Endometrium (tissue), 2 donors: ENCODE data around the gene CNNM1.

Source experiments
- FAIRE-seq: peaks from 2 replicates; lab custom pipeline; 2012; peaks lifted over from hg19 to GRCh38; lab: Jason Lieb, UNC
- donor health status: control.
- donor health status: control.

The CNNM1 gene

GRCh38 chr10:99337901-99338300 is 8.7 kb downstream of the CNNM1 start:
- no peak for FAIRE-seq

DNA sequence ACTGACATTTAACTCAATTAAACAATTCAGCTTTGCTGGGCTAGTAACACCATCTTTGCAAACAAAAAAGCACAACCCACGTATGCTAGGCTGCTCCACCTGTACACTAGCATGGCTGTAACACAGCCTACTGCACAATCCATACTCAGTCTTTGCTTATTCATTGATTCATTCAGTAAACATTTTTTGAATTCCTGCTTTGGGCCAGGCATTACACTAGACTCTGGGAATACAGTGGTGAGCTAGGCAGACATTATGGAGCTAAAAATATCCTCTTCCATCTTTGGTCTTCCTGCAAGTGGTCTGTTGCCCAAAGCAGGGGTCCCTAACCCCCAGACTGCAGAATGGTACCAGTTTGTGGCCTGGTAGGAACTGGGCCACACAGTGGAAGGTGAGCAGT is 9.9 kb downstream of the CNNM1 start:
- no peak for FAIRE-seq

GRCh38 chr10:99339563-99340047 is 10.4 kb downstream of the CNNM1 start:
- no peak for FAIRE-seq

DNA sequence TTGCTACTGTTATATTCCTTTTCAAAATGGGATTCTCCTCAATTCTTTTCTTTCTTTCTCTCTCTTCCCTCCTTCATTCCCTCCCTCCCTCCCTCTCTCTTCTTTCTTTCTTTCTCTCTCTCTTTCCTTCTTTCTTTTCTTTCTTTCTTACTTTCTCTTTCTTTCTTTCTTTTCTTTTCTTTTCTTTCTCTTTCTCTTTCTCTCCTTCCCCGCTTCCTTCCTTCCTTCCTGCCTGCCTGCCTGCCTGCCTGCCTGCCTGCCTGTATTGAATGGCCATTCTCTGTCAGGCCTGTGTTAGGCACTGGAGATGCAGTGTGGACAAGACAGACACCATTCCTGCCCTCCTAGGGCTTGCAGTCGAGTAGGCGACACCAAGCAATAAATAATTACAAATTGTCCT is 11.5 kb downstream of the CNNM1 start:
- no peak for FAIRE-seq

GRCh38 chr10:99341248-99341647 is 12.1 kb downstream of the CNNM1 start:
- no peak for FAIRE-seq

- FAIRE-seq: no peak
These were observed 12.8 kb downstream of the CNNM1 start for GRCh38 chr10:99341860-99342490.

DNA sequence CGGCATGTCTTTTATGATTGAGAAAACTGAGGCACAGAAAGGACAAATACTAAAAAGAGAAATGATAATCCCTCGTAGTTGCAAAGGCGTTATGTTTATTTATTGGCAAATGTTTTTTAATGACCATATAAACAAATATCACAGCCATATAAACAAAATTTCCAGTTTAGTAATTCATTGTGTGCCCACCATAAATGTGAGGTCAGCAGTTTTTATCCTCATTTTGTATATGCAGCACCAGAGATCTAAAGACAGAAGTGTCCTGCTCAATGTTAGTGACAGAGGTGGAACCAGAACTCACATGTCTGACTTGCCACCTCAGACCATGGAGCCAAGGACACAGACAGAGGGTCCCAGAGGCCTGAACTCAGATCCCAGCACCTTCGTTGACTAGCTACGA is 14.1 kb downstream of the CNNM1 start:
- FAIRE-seq: no peak

- FAIRE-seq: no peak
These were observed 15.6 kb downstream of the CNNM1 start for GRCh38 chr10:99344715-99345114.

DNA sequence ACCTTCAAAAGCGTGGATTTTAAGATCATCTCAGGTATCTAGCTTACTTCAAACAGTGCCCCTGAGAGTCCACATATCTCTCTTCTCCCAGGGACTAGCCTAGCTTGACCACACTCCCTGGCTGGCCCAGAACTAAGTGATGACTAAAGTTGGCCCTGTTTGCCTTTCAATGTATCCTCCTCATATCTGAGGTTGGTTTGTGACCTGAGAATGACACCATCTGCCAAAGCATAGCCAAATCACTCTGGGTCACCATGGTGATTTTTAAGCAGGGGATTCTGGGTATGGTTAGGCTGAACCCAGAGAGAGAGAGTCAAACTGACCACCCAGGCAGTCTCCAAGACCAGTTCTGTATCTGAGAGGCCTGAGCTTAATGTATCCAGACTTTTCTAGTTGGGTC is 16.2 kb downstream of the CNNM1 start:
- FAIRE-seq: no peak

DNA sequence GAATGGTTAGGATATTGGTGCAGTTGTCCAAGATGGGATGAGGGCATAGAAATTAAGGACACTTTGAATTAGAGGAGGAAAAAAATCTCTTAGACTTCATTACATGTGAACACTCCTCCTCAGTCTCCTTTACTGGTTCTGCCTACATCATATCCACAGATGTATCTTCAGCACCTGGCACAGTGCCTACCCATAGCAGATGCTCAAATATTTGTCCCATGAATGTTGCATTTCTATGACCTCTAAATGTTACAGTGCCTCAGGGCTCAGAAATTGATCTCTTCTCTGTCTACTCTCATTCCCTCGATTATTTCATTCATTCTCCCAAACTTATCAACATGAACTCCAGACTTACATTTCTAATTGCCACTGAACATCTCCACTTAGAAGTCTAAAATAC is 17.1 kb downstream of the CNNM1 start:
- no peak for FAIRE-seq

DNA sequence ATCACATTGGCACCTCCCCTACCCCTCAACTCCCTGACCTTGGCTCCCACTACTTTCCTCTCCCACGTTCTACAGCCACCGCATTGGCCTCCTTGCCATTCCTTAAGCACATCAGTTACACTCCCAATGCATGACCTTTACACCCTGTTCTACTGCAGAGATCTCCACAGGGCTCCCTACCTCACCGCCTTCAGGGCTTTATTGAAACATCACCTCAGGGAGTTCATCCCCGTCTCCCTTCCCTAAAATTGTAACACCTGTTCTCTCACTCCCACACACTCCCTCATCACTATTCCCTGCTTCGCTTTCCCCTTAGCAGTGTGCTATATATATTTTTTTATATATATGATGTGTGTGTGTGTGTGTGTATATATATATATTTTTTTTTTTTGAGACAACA is 18.5 kb downstream of the CNNM1 start:
- FAIRE-seq: no peak

- no peak for FAIRE-seq
These were observed 24.0 kb downstream of the CNNM1 start for GRCh38 chr10:99353182-99353581.

DNA sequence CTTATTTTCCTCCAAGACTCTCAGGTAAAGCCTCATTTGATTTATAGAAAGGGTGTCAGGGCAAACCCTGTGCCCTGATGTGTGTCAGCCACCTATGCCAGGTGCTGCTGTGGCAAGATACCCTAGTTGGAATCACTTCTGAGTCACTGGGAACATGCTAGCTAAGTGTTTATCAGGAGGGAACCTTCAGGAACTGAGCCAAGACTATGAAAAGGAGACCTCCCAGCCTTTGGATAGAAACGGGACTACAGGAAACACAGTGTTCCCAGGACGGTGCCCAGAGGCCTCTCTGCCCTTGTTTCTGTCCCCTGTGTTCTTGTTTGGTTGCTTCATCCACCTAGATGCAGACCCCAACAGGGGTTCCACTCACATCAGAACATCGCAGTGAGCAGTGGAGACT is 28.5 kb downstream of the CNNM1 start:
- no peak for FAIRE-seq

DNA sequence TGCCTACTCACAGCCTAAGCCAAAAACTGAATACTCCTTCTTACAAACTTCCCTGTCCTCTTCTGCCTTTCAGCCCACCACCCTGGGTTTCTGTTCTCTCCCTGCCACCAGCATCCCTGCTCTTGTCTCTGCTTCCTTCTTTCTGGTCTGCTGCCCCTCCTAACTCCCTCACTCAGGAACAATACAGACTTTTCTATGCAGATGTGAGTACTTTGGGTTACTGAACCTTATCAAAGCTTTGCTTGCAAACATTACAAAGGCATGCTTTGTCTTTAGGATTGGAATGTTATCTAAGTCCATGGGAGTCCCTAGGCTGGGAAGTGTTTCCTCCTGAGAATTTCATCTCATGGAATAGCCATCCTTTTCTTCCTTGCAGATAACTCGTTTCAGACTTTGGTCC is 28.9 kb downstream of the CNNM1 start:
- FAIRE-seq: no peak

GRCh38 chr10:99360934-99361333 is 31.8 kb downstream of the CNNM1 start:
- no peak for FAIRE-seq

- no peak for FAIRE-seq
These were observed 35.0 kb downstream of the CNNM1 start for GRCh38 chr10:99364125-99364524.

GRCh38 chr10:99365311-99365710 is 36.2 kb downstream of the CNNM1 start:
- FAIRE-seq: no peak

DNA sequence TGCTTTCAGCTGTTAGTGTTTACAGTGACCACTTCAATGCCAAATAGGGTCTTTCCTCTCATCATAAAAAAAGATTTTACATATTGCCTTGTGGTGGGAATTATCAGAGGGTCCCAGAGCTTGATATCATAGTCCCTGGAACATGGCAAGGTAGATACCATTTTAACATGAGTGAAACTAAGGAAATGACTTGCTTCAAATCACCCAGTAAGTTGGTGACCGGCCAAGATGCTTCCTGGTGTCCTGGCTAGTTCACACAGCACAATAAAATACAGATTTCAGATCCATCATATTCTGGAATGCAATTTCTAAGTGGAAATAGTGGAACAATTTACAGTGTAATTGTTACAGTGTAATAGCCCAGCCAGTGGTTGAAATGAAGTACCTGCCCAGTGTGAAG is 36.6 kb downstream of the CNNM1 start:
- no peak for FAIRE-seq

DNA sequence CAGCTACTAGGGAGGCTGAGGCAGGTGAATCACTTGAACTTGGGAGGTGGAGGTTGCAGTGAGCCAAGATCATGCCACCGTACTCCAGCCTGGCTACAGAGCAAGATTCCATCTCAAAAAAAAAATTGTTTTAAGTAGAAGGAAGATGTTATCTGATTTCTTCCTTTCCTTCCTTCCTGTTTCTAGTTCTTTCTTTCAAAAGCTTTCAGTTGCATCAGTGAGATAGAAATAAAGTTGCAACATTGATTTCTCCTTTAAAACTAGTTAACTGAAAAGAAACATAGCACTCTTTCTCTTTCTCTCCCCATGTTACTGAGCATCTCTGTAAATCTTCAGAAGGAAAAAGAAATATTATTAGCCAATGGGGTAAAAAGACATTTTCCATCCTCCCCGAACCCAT is 37.5 kb downstream of the CNNM1 start:
- FAIRE-seq: no peak

DNA sequence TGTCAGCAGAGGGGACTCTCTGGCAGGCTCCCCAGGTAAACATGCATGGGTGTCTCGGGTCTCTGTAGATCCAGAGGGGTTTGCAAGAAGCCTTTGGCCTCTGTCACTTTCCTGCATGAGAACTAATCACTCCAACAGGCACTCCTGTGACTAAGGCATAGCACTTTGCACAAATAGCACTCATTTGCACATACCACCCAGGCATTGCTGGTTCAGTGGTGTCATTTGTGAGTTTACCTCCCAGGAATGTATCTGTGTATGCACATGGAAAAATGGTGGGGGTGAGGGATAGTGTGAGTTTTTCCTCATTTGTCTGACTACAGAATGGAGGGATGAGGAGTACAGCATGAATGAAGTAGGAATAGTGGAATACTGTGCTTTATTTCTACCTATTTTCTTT is 39.5 kb downstream of the CNNM1 start:
- FAIRE-seq: no peak

DNA sequence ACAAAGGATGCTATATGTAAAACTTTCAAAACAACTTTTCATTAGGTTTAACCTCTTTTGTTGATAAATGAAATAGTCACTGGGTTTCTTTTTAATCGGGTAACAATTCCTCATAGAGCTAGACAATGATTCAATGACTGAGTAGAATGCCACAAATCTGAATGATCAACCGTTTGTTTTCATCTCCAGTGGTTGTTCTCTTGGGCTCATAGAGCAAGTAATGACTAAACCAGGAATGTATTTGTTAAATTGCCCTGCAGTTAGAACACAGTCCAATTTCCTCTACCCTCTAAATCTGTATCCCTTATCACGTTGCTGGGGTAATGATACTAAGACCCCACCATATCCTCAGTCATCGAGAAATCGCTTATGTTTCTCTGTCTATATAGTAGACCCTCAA is 40.0 kb downstream of the CNNM1 start:
- FAIRE-seq: no peak

GRCh38 chr10:99369551-99369950 is 40.4 kb downstream of the CNNM1 start:
- FAIRE-seq: no peak

DNA sequence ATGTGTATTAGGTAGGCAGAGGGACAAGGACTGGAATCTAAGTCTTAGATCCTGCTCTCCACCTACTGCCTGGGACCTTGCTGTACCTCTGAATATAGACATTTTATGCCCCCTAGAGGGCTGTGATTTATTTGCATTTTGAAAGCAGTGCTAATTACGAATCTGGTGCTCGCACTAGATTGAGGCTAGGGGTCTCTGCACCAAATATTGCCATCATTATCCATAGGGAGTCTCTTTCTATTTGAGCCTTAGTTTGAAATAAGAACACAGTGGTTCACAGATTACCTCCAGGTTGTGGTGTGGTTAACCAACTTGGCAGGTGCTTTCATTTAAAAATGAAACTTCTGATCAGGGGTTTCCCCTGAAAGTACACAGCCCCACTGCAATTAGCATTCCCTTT is 41.8 kb downstream of the CNNM1 start:
- no peak for FAIRE-seq

GRCh38 chr10:99372546-99373271 is 43.6 kb downstream of the CNNM1 start:
- FAIRE-seq: no peak
